GM15510 (cell line): ENCODE measurements around the gene FPGT.

ENCODE experiments used
- POLR2A ChIP-seq: IDR thresholded peaks from 3 replicates; pipeline ENCODE4 v1.6.1; 2011; ENCODE audit warnings: borderline replicate concordance; ENCODE audit not compliant: insufficient read length; ENCODE audit errors: extremely low read depth

The FPGT gene

GRCh38 chr1:74197657-74198552, at the start of gene FPGT, which contains the start of gene LRRIQ3:
TSS of gene FPGT (plus strand) at chr1:74198242. CDS start at chr1:74198279, 37 bp downstream.
TSS of gene LRRIQ3 (minus strand) at chr1:74198176. CDS start at chr1:74183684, 14,492 bp downstream.
- TF ChIP-seq POLR2A, result peak; percentile 65

- no peak for TF ChIP-seq POLR2A
These were observed 38.0 kb upstream of the FPGT start for GRCh38 chr1:74160046-74160445.

- no peak for TF ChIP-seq POLR2A
These were observed 36.5 kb upstream of the FPGT start for GRCh38 chr1:74161497-74161896.

- no peak for TF ChIP-seq POLR2A
These were observed 35.7 kb upstream of the FPGT start for GRCh38 chr1:74162333-74162732.

- no peak for TF ChIP-seq POLR2A
These were observed 17.6 kb upstream of the FPGT start for GRCh38 chr1:74180490-74180889.

- TF ChIP-seq POLR2A, result no peak
These were observed 4.1 kb upstream of the FPGT start for GRCh38 chr1:74193908-74194307.

- TF ChIP-seq POLR2A, result no peak
These were observed 2.7 kb upstream of the FPGT start for GRCh38 chr1:74195339-74195738.

- TF ChIP-seq POLR2A, result no peak
These were observed 787 bp upstream of the FPGT start for GRCh38 chr1:74197255-74197654.

- TF ChIP-seq POLR2A, result no peak
These were observed 1.5 kb downstream of the FPGT start for GRCh38 chr1:74199504-74199903.

GRCh38 chr1:74205266-74205665, 7.2 kb downstream of the FPGT start:
- no peak for TF ChIP-seq POLR2A

- no peak for TF ChIP-seq POLR2A
These were observed 17.2 kb downstream of the FPGT start for GRCh38 chr1:74215229-74215628.

GRCh38 chr1:74222701-74223100, 24.7 kb downstream of the FPGT start:
- TF ChIP-seq POLR2A, result no peak

- no peak for TF ChIP-seq POLR2A
These were observed 25.4 kb downstream of the FPGT start for GRCh38 chr1:74223453-74223852.

- TF ChIP-seq POLR2A, result no peak
These were observed 37.1 kb downstream of the FPGT start, which contains the start of gene TNNI3K for GRCh38 chr1:74235153-74235552. TSS of gene TNNI3K (plus strand) at chr1:74235387. CDS start at chr1:74235452, 65 bp downstream.

- no peak for TF ChIP-seq POLR2A
These were observed 38.4 kb downstream of the FPGT start for GRCh38 chr1:74236440-74236839.

GRCh38 chr1:74237035-74237434, 39.0 kb downstream of the FPGT start:
- no peak for TF ChIP-seq POLR2A

GRCh38 chr1:74237787-74238186, 39.7 kb downstream of the FPGT start:
- no peak for TF ChIP-seq POLR2A

- TF ChIP-seq POLR2A, result no peak
These were observed 47.2 kb downstream of the FPGT start for GRCh38 chr1:74245168-74245772.
